Astrocyte (in vitro differentiated cells and primary cell): ENCODE data around the gene FASTKD2.

Experiments
- CTCF ChIP-seq: IDR thresholded peaks from 2 replicates; pipeline ENCODE4 v1.5.1; 2011; ENCODE audit warnings: low read depth, mild to moderate bottlenecking, inconsistent platforms, low read length, moderate library complexity; ENCODE audit not compliant: insufficient read depth
- EZH2 ChIP-seq: IDR thresholded peaks from 2 replicates; pipeline ENCODE4 v1.6.1; 2012; ENCODE audit warnings: mild to moderate bottlenecking, low read length, inconsistent platforms; ENCODE audit not compliant: insufficient read depth

GRCh38 chr2:206716623-206717022 lies 48.8 kb upstream of the FASTKD2 start:
- no peak for TF ChIP-seq CTCF
- TF ChIP-seq EZH2: no peak
